SH-SY5Y (cell line): ENCODE measurements around the gene B3GNT5.

ENCODE experiments used
- GATA2 ChIP-seq: IDR thresholded peaks from 2 replicates; pipeline ENCODE4 v1.6.1; 2011; ENCODE audit warnings: mild to moderate bottlenecking, low read depth, low read length
- GATA3 ChIP-seq: IDR thresholded peaks from 2 replicates; pipeline ENCODE4 v1.6.1; 2011; ENCODE audit warnings: low read depth, mild to moderate bottlenecking, low read length, moderate library complexity

DNA sequence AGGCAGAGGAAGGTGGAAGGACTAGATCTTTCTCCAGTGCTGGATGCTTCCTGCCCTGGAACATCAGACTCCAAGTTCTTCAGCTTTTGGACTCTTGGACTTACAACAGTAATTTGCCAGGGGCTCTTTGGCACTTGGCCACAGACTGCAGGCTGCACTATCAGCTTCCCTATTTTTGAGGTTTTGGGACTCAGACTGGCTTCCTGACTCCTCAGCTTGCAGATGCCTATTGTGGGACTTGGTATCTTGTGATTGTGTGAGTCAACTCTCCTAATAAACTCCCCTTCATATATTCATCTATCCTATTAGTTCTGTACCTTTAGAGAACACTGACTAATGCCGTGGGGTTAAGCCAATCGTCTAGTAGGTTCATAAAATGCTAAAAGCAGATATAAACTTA lies 8.8 kb upstream of the B3GNT5 start:
- TF ChIP-seq GATA3 (no peak), GATA2 (no peak)
